UCSD-AML1 (cell line): ENCODE data around the gene TMEM145.
A peak's percentile ranks its signal among the peaks of the same experiment; 100 is the strongest.

Experiments
- DNase-seq: peaks from one replicate; lab custom pipeline; 2025; ENCODE audit not compliant: unreplicated experiment; lab: John Stamatoyannopoulos, UW

TMEM145 gene

DNA sequence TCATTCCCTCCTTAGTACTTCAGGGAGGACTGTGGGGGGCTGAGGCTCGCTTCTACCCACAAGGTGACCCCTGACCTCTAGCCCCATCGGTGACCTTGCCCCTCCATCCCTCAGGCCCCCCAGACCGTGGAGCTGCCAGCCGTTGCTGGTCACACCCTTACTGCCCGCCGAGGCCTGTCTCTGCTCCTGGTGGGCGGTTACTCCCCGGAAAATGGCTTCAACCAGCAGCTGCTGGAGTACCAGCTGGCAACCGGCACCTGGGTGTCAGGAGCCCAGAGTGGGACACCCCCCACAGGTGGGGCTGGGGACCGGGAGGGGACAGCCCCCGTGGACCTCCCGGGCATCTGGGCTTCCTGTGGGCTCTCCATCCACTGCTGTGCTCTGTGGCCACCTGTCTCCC, 44.2 kb downstream of the TMEM145 start:
- no peak for DNase-seq

DNA sequence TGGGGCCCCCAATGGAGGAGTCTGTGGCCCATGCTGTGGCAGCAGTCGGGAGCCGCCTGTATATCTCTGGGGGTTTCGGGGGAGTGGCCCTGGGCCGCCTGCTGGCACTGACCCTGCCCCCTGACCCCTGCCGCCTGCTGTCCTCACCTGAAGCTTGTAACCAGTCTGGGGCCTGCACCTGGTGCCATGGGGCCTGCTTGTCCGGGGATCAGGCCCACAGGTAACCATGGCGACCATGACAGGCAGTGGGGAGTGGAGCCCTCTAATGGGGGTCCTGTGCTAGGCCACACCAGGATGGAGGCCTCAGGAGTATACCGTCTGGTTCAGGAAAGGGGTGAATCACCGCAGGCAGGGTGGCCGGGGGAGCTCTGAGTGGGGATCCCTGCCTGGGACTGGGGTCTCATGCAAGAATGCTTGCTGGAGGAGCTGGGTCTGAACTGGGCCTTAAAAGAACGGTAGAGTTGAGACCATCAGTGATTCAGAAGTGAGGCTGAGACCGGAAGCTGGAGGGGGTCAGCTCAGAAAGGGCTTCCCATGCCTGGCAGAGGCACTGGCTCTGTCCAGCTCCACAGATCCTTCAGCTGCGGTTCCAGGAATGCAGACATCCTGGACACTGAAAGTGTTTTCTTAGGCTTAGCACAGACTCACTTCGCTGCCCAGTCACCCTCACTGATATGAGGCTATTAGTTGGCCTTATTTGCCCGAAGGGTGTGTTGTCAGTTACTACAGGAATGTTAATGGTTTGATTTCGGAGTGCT, 47.9 kb downstream of the TMEM145 start:
- DNase-seq, result no peak

GRCh38 chr19:42361545-42361910, 48.4 kb downstream of the TMEM145 start:
- no peak for DNase-seq

DNA sequence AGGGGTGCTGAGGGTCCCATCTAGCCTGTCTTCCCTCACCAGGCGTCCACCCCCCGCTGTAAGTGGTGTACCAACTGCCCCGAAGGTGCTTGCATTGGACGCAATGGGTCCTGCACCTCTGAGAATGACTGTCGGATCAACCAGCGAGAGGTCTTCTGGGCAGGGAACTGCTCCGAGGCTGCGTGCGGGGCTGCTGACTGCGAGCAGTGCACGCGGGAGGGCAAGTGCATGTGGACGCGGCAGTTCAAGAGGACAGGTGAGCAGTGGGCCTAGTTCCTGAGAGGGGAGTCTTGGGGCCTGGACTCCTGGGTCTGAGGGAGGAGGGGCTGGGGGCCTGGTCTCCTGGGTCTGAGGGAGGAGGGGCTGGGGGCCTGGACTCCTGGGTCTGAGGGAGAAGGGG, 49.2 kb downstream of the TMEM145 start:
- no peak for DNase-seq

GRCh38 chr19:42362891-42363440, 49.9 kb downstream of the TMEM145 start:
- no peak for DNase-seq

GRCh38 chr19:42363614-42364346, 50.7 kb downstream of the TMEM145 start:
- peak; percentile 15 for DNase-seq

- DNase-seq, result no peak
These were observed 53.6 kb downstream of the TMEM145 start for GRCh38 chr19:42366673-42367072.

DNA sequence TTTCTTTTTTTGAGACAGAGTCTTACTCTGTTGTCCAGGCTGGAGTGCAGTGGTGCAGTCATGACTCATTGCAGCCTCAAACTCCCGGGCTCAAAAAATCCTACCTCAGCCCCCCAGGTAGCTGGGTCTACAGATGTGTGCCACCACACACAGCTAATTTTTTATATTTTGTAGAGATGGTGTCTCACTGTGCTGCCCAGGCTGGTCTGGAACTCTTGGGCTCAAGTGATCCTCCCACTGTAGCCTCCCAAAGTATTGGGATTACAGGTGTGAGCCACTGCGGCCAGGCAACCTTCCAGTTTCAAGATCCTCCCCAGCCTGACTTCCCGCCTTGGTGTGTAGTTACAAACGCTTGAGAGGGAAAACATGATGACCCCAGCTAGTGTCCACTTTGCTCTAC, 54.8 kb downstream of the TMEM145 start:
- DNase-seq, result no peak

GRCh38 chr19:42368360-42368759, 55.3 kb downstream of the TMEM145 start:
- DNase-seq, result no peak

DNA sequence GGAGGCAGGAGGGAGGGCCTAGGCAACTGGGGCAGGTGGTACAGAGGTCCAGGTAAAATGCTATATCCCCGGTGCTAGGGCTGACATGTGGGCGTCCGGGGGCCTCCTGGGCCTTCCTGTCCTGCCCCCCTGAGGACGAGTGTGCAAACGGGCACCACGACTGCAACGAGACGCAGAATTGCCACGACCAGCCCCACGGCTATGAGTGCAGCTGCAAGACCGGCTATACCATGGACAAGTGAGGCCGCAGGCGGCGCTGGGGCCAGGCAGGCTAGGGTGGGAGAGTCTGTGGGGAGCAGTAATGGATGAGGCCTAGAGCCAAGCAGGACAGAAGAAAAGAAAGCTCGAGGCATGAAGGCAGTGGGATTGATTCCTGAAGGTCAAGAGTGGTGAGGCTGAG, 55.7 kb downstream of the TMEM145 start:
- DNase-seq, result no peak

- DNase-seq, result no peak
These were observed 56.4 kb downstream of the TMEM145 start for GRCh38 chr19:42369433-42370067.

DNA sequence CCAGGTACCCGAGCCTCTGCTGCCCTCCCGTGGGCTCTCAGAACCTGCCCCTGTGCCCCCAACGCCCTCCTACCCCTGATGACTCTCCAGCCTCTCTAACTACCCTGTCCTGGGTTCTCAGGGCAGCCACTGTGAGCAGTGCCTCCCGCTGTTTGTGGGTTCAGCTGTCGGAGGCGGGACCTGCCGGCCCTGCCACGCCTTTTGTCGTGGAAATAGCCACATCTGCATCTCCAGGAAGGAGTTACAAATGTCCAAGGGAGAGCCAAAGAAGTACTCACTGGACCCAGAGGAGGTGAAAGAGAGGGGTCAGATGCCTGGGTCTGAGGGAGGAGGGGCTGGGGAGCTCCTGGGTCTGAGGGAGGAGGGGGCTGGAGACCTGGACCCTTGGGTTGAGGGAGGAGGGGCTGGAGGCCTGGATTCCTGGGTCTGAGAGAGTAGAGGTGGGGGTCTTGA, 57.0 kb downstream of the TMEM145 start:
- no peak for DNase-seq

- no peak for DNase-seq
These were observed 57.6 kb downstream of the TMEM145 start for GRCh38 chr19:42370626-42371175.
